ENCODE data around the gene DOCK10. TPM values are rescaled to one million over a fixed set of nuclear protein-coding genes. Genes with fewer than 3 reads are reported as not detected.

The DOCK10 gene
- 20.7 and 26.1 TPM in 2 replicates for total RNA-seq

- peak within 1 kb of the TSS; percentile 57 for H3K4me3 ChIP-seq (ENCODE audit: low read depth, low read length)
- peak; percentile 40 for DNase-seq (ENCODE audit: low read depth)
- TF ChIP-seq, protein P1, sequence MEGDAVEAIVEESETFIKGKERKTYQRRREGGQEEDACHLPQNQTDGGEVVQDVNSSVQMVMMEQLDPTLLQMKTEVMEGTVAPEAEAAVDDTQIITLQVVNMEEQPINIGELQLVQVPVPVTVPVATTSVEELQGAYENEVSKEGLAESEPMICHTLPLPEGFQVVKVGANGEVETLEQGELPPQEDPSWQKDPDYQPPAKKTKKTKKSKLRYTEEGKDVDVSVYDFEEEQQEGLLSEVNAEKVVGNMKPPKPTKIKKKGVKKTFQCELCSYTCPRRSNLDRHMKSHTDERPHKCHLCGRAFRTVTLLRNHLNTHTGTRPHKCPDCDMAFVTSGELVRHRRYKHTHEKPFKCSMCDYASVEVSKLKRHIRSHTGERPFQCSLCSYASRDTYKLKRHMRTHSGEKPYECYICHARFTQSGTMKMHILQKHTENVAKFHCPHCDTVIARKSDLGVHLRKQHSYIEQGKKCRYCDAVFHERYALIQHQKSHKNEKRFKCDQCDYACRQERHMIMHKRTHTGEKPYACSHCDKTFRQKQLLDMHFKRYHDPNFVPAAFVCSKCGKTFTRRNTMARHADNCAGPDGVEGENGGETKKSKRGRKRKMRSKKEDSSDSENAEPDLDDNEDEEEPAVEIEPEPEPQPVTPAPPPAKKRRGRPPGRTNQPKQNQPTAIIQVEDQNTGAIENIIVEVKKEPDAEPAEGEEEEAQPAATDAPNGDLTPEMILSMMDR (IDR thresholded peaks at IDR 0.05; ENCODE audit: insufficient read depth, low read depth, low read length) = no peak
Observed at GRCh38 chr2:225041851-225042799, at the start of gene DOCK10. TSS of gene DOCK10 (minus strand) at chr2:225042468. CDS start at chr2:225042374, 94 bp downstream.

DNA sequence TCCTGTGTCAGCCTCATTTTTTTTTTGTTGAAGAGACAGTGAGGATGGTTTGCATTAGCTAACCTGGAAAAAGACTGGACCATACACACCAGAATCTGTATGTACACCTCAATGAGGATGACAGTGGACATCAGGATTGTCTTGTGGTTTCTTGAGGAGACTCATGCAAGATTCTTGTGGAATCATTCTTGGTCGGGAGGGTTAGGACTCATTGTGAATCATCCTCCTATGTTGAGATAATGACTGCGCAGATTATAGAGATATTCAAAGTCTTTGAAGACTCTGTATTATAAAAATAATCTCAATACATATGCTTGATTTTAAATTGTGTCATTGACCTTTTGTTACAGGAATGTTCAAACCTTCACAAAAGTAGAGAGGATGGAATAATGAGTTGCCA is 49.1 kb upstream of the DOCK10 start:
- TF ChIP-seq, protein P1 (IDR thresholded peaks at IDR 0.05; ENCODE audit: insufficient read depth, low read depth, low read length) = no peak
- H3K4me3 ChIP-seq (ENCODE audit: low read depth, low read length) = no peak overlapping the region
- peak; percentile 45 for DNase-seq (ENCODE audit: low read depth)

DNA sequence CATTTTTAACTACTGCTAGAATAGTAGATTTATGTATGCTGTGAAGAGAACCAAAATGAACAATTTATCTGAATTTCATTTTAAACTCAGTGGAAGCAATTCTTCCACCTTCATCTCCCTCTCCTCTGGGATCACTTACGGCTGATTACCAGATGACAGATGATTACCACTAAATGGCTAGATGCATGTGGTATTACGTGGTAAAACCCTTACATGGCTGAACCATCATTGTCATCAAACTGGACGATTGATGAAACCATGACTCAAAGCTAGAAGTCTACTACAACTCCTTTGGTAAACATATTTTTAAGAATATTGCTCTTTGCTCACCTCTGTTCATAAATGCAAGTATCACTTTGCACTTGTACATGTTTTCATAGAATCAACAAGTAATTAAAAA is 48.5 kb upstream of the DOCK10 start:
- no peak for DNase-seq (ENCODE audit: low read depth)
- TF ChIP-seq, protein P1 (IDR thresholded peaks at IDR 0.05; ENCODE audit: insufficient read depth, low read depth, low read length) = no peak
- H3K4me3 ChIP-seq (ENCODE audit: low read depth, low read length) = no peak overlapping the region

GRCh38 chr2:225086915-225087314 is 44.6 kb upstream of the DOCK10 start:
- DNase-seq (ENCODE audit: low read depth) = no peak
- TF ChIP-seq, protein P1 (IDR thresholded peaks at IDR 0.05; ENCODE audit: insufficient read depth, low read depth, low read length) = no peak
- H3K4me3 ChIP-seq (ENCODE audit: low read depth, low read length) = no peak overlapping the region

- TF ChIP-seq, protein P1 (IDR thresholded peaks at IDR 0.05; ENCODE audit: insufficient read depth, low read depth, low read length) = no peak
- H3K4me3 ChIP-seq (ENCODE audit: low read depth, low read length) = no peak overlapping the region
- no peak for DNase-seq (ENCODE audit: low read depth)
Observed at GRCh38 chr2:225086439-225086838, 44.2 kb upstream of the DOCK10 start.

DNA sequence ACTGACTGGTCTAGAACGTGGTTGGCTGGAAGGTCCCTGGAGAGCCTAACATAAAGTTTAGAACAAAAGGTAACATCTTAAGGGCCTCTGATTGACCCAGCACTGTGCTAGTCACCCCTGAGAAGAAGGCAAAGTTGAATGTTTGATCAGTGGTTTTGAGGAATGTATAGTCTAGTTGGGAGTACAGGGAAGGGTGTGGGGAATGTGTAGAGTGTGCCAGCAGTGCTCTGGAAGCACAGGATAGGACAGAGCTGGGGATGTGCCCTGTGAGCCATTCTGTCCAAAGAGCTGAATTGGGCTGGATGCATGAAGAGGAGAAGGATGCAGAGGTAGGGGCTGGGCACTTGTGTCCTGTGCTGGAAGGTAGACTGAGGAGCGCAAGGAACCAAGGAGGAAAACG is 41.0 kb upstream of the DOCK10 start:
- DNase-seq (ENCODE audit: low read depth) = no peak
- H3K4me3 ChIP-seq (ENCODE audit: low read depth, low read length) = no peak overlapping the region
- TF ChIP-seq, protein P1 (IDR thresholded peaks at IDR 0.05; ENCODE audit: insufficient read depth, low read depth, low read length) = no peak
